NOMO-1 treated with DMSO at 0.1 percent for 48 hours (cell line): ENCODE data around the gene SPAG17.

Experiments
- DNase-seq: peaks from one replicate; lab custom pipeline; 2025; ENCODE audit not compliant: unreplicated experiment; lab: John Stamatoyannopoulos, UW

Gene SPAG17

DNA sequence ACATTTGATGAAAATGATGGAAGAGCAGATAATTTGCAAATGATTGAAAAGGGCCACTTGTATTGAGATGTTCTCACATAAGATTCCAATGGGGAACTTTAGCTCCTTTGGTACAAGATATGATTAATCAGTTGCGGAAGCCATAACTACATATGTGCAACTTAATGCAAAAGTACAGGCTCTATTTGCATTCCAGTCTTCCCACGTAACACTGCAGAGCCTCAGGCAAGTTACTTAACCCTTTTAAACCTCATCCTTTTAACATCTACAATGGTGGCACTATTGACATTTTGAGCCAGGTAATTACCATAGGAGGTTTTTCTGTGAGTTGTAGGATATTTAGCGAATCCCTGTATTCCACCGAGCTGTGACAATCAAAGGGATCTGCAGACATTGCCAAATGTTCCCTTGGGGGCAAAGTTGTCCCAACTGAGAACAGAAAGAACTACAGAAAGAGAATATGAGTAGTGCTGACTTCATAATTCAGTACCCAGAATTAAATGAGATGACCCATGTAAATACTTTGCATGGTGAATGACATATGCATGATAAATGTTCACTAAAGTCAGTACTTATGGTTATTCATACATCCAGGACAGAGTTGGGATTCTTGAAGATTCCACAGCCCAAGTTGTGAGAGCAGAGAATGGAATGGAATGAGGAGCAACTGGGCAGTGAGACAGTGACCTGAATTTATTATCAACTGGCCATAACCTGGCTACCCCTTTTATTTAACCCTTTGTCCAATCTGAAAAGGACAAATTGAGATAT is 62.6 kb downstream of the SPAG17 start:
- DNase-seq: no peak

DNA sequence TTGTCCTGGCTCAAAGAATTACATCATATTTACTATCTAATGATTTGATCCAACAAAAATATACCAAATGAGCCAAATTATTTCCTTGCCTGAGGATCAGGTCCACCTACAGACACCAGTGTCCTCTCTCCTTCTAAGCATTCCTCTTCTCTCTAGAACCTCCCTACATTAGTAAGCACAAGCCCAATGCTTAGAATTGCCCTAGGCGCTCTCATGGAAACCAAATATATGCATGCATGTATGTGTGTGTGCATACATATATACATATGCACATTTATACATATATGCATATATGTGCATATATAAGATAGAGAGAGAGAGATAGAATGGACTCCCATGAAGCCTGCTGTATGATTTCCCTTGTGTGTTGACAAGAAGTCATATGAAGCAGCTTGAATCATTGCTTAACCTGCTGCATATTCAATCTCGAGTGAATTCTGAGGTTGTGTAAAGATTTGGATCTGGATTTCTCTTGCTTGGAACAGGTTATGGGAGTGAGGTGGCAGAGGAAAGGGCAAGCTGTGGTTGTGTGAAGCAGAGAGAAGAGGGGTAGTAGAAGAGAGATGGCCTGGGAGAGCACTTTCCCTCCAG is 66.1 kb downstream of the SPAG17 start:
- DNase-seq: no peak

DNA sequence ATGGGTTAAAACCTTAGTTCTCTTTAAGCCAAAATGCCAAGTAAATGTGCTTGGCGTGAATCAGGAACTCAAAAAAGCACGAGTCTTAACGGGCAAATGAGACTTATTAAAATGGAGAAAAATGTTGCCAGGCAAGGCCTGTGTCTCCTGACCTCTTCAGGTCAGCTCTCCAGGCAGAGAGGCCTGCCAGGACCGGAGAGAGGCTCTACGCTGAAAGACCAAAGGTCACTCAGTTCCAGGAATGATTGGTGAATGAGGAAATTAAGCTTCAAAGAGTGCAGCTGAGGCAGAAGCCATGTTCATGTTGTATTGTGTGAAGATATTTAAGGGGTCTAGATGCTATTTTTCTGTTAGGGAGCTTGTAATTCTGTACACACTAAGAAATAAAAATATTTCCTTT is 66.6 kb downstream of the SPAG17 start:
- no peak for DNase-seq

DNA sequence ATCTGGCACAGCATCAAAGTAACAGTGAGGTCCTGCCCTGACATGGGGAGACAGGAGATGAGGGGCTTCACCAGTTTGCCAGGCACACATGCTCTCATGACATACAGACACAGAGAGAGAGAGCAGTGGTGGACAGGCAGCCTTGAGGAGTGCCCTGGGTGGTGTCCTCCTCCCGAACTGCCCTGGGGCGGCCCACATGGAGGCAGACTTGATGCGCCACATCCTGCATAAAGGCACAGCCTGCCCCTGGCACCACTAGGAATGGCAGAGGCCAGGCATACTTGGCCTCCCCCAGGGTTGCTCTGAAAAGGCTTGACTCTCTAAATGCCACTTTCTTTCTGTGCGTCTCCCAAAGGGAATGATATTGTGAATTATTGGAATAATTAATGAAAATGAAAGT is 67.5 kb downstream of the SPAG17 start:
- no peak for DNase-seq

DNA sequence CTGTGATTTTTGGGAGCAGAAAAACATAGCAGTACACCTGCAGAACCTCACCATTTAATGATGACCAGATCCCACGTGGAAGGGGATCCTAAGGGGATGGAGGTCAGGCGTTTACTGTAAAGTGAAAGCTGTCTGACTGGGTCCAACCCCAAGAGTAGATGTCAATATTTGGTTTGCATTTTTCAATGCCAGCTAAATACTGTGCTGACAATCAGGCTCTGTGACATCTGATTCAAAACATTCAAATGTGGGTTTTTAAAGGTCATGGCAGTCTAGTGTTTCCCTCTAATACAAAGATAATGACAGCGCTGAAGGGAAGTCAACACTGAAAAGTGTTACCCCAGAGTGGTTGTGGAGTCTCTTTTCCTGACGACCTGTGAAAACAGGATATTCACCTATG is 68.1 kb downstream of the SPAG17 start:
- DNase-seq: no peak

DNA sequence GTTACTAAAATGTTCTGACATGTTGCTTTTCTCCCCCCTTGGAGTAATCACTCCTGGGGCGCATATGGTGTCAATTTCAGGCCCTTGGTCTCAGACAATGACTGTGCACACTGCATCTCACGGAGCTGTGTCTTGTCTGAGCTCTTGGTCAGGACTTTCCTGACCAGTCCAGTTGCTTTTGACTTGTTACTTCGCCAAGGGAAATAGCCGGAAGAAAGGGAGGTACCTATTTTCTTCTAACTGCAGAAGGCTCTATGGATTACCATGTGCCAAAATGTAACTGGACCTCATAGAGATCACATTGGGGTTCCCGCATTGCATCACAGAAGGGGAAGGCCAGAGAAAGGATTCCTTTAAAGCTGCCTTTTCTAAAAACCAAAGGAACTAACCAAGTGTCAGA is 68.6 kb downstream of the SPAG17 start:
- no peak for DNase-seq

DNA sequence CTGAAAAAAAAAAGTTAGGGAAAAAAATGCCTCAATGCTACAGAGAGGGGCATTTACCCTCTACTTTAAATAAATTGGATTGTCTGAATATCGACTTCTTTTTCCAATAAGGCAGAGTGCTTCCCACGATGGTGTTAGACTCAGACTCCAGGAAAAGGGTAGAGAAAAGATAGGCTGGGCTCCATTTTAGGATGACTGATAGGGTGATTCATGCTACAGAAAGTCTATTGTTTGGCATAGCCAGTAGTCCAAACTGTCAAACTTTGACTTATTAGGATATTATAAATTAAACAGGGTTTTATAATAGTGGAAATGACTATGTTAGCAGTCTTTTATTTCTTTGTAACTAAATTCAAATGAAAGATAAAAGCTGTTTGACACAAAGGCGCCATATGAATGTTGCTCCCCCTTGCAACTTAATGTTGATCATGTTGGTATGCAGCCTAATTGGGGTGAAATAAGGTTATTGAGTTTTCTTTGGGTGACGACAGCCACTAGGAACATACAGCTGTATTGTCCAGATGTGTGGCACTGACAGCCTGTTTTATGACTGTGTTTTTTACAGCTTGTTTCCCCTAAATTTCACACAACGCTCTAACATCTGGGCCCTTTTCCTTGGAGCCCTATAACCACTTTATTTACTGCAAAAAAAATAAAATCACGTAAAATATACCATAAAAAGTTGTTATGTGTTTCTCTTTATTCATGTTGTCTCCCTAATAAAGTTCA is 69.3 kb downstream of the SPAG17 start:
- no peak for DNase-seq

DNA sequence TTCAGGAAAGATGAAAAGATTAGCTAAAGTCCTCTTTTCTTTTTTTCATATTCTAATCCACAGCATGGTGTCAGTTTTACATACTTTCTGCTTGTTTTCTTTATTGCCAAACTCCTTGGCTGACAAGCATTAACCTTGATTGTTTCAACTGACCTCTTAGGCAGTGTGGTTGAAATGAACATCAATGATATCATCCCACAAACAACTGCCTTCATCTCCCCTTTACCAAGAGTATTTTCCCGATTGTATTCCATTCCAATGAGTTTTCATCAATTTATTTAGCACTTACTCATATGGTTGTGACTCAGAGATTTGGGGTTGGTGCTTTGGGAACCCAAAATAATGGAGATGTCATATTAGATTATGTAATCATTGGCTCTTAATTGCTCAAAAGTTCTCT is 71.8 kb downstream of the SPAG17 start:
- DNase-seq: no peak

DNA sequence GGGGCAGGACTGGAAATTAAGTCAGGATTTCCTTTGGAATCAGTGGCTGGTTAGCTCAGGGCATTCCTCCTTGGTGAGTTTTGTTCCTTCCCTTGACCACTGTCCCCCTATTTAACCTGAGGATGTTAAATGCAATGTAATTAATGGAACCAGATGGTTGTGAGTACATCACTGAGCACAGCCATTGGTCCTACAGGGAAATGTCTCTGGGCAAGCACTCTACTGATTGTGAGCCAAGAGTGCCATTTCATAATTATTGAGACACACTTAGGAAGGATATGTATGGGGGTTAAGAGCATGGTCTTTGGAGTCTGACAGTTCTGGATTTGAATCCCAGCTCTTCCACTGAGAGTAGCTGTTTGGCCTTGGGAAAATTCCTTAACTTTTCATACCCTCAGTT is 74.4 kb downstream of the SPAG17 start:
- no peak for DNase-seq

DNA sequence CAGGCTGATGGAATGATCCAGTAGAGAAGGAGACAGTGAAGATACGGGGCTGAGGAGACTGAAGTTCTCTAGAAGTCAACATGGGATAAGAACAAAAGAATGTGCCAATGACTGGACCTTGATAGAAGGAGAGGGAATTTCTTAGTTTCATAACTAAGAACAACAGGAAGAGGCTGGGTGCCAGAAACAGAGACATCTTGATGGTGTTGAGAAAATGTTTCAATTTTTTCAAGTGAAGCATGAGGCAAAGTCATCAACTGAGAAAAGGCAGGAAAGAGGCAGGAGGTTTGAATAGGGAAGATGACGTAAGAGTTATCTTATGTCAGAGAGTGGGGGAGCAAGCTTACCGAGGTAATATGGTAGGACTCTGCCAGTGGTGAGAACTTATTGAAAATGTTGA is 80.1 kb downstream of the SPAG17 start:
- DNase-seq: no peak

DNA sequence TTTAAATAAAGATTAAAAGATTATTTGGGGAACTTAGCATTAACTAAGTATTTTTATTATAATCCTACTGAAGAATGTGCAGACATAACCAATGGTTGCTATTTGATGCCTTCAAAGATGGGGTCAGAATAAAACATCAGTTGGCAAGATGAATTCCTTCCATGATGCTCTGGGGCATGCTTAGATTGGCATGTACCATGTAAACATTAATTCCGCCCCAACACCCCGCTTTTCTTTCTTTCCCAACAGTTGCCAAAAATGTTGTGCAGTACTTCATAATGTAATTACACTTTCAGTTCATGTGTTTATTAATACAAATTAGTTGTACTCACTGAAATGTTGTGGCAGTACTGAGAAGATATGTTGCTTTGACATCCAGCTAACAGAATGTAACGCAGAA is 82.6 kb downstream of the SPAG17 start:
- no peak for DNase-seq

DNA sequence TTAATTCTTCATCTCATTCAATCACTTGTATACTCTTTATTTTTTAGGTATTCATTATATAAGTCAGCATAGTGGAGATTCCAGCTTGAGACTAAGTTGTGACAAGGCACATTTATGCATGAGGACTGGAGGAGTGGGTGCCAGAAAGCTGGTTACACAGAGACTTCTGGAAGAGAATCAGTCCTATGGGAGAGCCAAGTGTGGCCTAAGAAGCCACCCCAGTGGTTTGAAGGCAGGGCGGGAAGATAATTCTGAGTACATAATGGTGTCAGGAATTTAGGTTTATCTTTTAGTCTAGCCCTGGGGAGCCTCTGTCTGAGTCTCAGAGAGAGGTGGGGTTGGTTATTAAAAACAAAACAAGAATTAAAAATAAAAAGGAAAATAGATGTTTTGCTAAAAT is 83.0 kb downstream of the SPAG17 start:
- DNase-seq: no peak

DNA sequence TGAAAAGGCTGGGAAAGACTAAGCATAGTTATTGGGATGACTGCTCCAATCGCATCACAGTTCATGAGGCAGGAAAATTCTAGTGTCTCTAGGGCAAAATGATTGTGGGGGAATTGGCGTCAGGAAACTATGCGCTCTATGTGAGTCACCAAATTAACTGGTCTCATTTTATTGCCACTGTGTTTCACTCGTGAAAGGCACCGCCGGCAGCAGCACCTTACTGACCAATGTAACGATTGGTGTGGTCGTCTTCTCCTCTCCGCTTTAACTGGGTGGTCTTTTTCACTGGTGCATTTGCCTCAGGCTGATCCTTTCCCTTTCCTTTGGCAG is 83.5 kb downstream of the SPAG17 start:
- DNase-seq: no peak

DNA sequence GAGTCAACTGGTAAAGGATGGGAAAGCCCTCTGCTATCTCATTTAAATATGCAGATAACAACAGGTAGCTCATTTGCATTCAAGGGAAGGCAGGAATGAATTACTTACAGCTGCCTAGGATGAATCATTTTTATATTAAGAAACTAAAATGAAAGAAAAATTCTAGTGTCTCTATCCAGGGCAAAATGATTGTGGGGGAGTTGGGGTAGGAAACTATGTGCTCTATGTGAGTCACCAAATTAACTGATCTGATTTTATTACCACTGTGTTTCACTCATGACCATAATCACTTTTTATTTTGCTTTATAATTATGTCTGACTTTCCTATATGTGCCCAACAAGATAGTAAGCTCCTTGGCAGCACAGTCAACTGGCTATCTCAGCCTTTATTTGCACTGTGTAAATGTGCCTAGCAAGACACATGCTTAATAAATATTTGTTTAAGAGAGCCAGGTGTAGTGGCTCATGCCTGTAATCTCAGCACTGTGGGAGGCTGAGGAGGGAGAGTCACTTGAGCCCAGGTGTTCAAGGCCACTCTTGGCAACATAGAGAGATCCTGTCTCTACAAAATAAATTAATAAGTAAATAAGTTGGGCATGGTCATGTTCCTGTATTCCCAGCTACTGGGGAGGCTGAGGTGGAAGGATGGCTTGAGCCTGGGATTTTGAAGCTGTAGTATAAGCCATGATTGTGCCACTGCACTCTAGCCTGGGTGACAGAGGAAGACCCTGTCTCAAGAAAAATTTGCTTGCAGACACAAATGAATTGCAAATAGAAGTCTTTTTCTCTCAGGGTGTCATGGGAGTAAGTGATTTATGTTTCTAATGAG is 84.1 kb downstream of the SPAG17 start:
- DNase-seq: no peak

DNA sequence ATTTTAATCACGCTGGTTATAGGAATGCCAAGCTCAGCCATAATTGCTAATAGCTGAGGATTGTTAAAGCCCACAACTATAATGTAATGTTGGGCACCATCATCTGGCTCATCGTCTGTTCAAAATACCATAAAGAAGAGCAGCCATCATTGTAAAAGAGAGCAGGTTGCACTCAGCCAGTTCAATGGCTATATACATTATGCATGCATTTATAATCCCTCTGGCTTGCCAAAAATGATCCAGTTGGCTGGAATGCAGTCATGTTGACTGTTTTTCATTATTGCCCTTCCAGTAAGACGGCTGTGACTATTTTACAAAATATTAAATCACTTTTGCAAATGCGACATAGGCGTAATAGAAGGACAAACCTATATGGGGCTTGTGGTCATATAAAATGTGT is 85.3 kb downstream of the SPAG17 start:
- no peak for DNase-seq

DNA sequence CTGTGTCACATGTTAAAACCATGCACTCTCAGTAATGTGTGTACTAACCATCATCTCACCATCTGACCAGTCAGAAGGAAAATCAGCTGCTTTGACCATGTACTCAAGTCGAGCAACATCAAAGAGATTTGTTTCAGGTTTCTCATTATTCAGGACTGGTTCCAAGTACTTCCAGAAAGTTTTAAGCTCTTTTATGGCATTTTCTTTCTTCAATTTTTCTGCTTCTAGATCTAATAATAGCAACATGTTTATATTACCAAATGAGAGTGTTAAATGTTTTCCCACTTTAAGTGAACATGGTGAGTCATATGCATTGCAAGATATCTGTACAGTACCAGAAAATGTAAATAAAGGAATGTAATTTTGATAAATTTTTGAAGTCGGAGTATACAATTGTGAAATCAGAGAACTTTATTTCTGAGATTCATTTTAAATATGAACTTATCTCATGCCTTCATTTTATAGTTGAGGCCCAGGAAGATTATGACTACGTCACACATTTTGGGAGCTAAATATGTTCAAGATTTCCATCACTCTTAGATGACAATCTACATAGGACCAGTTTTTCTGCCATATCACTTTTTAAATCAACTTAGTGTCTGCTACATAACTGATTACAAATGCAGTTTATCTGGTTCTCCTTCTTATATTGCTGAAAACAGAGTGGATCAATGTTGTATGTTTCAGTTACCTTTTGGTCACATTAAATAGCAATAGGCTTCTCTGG is 87.2 kb downstream of the SPAG17 start:
- DNase-seq: no peak

DNA sequence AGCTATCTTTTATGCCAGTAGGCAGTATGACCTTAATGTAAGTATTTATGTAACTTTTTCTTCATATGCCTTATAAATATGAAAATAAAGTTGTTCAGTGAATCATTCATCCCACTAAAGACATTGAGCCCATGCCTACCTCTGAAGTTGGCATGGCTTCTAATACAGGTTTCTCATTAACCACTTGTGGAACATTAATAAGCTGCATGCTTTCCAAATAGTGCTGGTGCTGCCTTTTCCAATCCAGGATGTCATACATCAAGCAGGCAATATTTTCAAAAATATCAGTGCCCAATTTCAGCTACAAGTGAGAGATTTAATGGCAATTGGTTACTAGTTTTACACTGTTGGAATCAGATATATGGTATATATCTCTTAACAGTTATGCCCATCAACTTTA is 92.0 kb downstream of the SPAG17 start:
- no peak for DNase-seq

DNA sequence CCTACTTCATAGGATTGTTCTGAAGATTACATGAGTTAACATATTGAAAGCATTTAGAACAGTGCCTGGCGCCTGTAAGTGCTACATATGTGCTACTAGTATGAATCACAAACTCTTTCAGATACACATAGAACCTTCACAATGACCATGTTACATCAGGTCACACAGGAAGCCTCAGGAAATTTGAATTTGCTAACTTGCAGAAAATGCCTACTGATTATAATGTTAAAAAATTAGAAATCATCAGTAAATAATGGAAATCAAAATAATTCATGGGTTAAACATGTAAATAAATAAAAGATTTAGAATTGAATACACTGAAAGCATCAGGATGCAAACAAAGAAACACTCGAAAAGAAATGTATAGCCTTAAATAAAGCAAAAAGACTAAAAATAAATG is 94.9 kb downstream of the SPAG17 start:
- no peak for DNase-seq

DNA sequence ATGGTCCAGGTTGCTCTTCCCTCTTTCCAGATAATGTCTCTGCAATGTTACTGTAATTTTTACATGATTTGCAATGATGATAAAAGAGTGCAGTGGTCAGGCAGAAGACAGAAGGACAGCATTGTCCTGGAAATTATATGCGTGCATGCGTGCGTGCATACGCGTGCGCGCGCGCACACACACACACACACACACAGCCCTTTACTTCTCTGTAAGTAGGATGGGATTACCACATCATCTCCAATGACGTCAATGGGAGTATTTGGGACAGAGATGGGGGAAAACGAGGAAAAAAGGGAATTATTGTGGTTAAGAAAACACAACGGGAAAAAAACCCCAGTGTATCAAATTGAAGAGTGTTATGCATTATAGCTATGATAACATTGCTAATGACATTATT is 99.7 kb downstream of the SPAG17 start:
- DNase-seq: no peak

DNA sequence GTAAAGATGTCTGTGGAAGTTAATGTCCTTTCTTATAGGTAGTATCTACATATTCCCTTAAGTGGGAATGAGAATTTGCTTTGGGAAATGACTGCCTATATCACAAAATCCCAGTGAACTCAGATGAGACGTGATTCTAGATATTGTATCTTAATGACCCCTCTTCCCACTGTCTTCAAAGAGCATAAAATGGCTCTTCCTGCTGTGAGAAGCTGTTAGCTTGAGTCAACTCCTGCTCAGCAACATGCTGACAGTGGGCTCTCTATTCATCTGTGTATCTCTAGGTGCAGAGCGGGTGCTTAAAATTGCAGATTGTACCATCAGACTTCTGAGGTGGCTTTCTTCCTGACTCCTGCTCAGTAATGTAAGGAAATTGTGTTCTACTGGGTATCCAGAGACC is 100.6 kb downstream of the SPAG17 start:
- DNase-seq: no peak

DNA sequence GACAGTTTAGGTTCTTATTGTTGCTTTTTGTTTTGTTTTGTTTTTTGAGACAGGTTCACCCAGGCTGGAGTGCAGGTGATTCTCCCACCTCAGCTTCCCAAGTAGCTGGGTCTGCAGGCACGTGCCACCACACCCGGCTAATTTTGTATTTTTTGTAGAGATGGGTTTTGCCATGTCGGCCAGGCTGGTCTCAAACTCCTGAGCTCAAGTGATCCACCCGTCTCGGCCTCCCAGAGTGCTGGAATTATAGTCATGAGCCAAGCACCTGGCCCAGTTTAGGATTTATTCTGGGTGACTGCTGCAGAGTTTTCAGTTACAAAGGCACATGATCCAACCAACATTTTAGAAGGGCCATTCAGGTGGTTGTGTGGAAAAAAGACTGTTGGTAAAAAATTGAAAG is 102.0 kb downstream of the SPAG17 start:
- DNase-seq: no peak
